Glutamatergic neuron (in vitro differentiated cells): ENCODE measurements around the gene APBA2. TPM values are rescaled to one million over a fixed set of nuclear protein-coding genes. Genes with fewer than 3 reads are reported as not detected.

Experiments used
- DNase-seq: peaks from one replicate; pipeline ENCODE4 v3.0.0; 2022
- H3K27ac Mint-ChIP-seq: one replicate; pipeline ENCODE4 v1.8.0; 2020; ENCODE audit warnings: mild to moderate bottlenecking, mixed read lengths, inconsistent platforms; ENCODE audit not compliant: unreplicated experiment
- H3K27me3 Mint-ChIP-seq: one replicate; pipeline ENCODE4 v1.8.0; 2020; ENCODE audit warnings: mild to moderate bottlenecking, moderate library complexity, mixed read lengths, inconsistent platforms; ENCODE audit not compliant: unreplicated experiment
- H3K36me3 Mint-ChIP-seq: one replicate; pipeline ENCODE4 v1.8.0; 2020; ENCODE audit warnings: mild to moderate bottlenecking, mixed read lengths, inconsistent platforms; ENCODE audit not compliant: unreplicated experiment
- H3K4me1 Mint-ChIP-seq: one replicate; pipeline ENCODE4 v1.8.0; 2020; ENCODE audit warnings: mild to moderate bottlenecking, low read depth, mixed read lengths, inconsistent platforms; ENCODE audit not compliant: unreplicated experiment
- H3K4me3 Mint-ChIP-seq: one replicate; pipeline ENCODE4 v1.8.0; 2020; ENCODE audit warnings: mild to moderate bottlenecking, mixed read lengths, inconsistent platforms; ENCODE audit not compliant: unreplicated experiment
- H3K9me3 Mint-ChIP-seq: one replicate; pipeline ENCODE4 v1.8.0; 2020; ENCODE audit warnings: mild to moderate bottlenecking, moderate library complexity, mixed read lengths, inconsistent platforms; ENCODE audit not compliant: unreplicated experiment
- CTCF ChIP-seq: fragments of 200-600 bp; sonication (generic); IDR thresholded peaks from one replicate; pipeline ENCODE4 v1.5.0; 2021; ENCODE audit not compliant: partially characterized antibody, unreplicated experiment
- total RNA-seq: library from RNA; stranded (reverse); fragmentation: NEBNext Ultra II Directional; extraction: Animal tissue kit (Norgen Biotek cat#: 25700); gene quantifications from one replicate; pipeline ENCODE4 v1.2.1, GENCODE V29; 2021; ENCODE audit not compliant: unreplicated experiment

APBA2 gene
- total RNA-seq, 1 donor from 2014 or later, result 166 TPM

GRCh38 chr15:28873585-28874190 is 12.1 kb upstream of the APBA2 start:
- Mint-ChIP-seq H3K36me3 (peaks cover 9% of the 10 kb centered on the region), H3K27ac (no peak overlapping the region), H3K4me1 (peaks cover 10% of the 10 kb centered on the region), H3K9me3 (peaks cover 4% of the 10 kb centered on the region), H3K27me3 (peaks cover 6% of the 10 kb centered on the region), H3K4me3 (no peak overlapping the region)
- no peak for TF ChIP-seq CTCF
- no peak for DNase-seq

DNA sequence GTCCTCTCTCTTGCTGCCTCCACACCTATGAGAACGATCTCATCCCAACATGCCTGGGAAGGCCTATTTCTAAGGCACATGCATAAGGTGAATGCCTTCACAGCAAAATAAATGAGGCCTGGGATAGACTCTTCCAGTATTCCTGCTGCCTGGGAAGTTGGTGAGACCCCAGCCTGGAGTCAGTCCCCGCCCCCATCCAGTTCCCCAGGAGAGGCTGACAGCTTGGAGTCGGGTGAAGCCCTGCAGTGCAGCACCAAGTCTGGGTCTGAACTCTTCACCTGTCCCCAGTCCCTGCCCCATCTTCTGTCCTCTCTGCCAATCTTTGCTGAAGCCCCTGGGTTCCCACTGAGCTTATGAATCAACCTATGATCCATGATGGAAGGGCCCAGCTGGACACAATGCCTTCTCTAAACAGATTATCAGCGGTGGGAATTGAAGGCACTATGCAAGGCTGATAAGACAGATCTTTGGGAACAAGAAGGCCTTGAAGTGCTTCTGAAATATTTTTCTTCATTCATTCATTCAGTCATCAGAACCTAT is 10.2 kb upstream of the APBA2 start:
- H3K4me3 Mint-ChIP-seq, result no peak overlapping the region
- no peak for DNase-seq
- H3K4me1 Mint-ChIP-seq, result peaks cover 10% of the 10 kb centered on the region
- H3K27ac Mint-ChIP-seq, result peak overlapping the region; percentile 48
- peaks cover 6% of the 10 kb centered on the region for H3K27me3 Mint-ChIP-seq
- peaks cover 9% of the 10 kb centered on the region for H3K36me3 Mint-ChIP-seq
- peaks cover 9% of the 10 kb centered on the region for H3K9me3 Mint-ChIP-seq
- no peak for TF ChIP-seq CTCF

GRCh38 chr15:28876131-28876844 is 9.5 kb upstream of the APBA2 start:
- H3K27ac Mint-ChIP-seq, result peak overlapping the region; percentile 48
- no peak overlapping the region for H3K4me3 Mint-ChIP-seq
- peaks cover 6% of the 10 kb centered on the region for H3K27me3 Mint-ChIP-seq
- TF ChIP-seq CTCF, result no peak
- no peak for DNase-seq
- peaks cover 12% of the 10 kb centered on the region for H3K4me1 Mint-ChIP-seq
- H3K9me3 Mint-ChIP-seq, result peaks cover 9% of the 10 kb centered on the region
- H3K36me3 Mint-ChIP-seq, result peaks cover 6% of the 10 kb centered on the region

GRCh38 chr15:28876845-28877185 is 9.0 kb upstream of the APBA2 start:
- peaks cover 9% of the 10 kb centered on the region for H3K9me3 Mint-ChIP-seq
- H3K4me3 Mint-ChIP-seq, result no peak overlapping the region
- H3K36me3 Mint-ChIP-seq, result peaks cover 4% of the 10 kb centered on the region
- peaks cover 12% of the 10 kb centered on the region for H3K4me1 Mint-ChIP-seq
- DNase-seq, result no peak
- no peak for TF ChIP-seq CTCF
- H3K27ac Mint-ChIP-seq, result no peak overlapping the region
- H3K27me3 Mint-ChIP-seq, result peaks cover 6% of the 10 kb centered on the region

- no peak overlapping the region for H3K27ac Mint-ChIP-seq
- H3K27me3 Mint-ChIP-seq, result peaks cover 6% of the 10 kb centered on the region
- H3K36me3 Mint-ChIP-seq, result peaks cover 4% of the 10 kb centered on the region
- peaks cover 9% of the 10 kb centered on the region for H3K9me3 Mint-ChIP-seq
- H3K4me1 Mint-ChIP-seq, result peaks cover 12% of the 10 kb centered on the region
- no peak for TF ChIP-seq CTCF
- no peak for DNase-seq
- no peak overlapping the region for H3K4me3 Mint-ChIP-seq
Measured at GRCh38 chr15:28878209-28878608, 7.6 kb upstream of the APBA2 start.
